Anterior cingulate cortex (tissue), 58 donors: Measurements from ENCODE around the gene TMEM9B.
"Not testable (repeated sequence)": the region's sequence is repeated elsewhere in the genome, so short reads cannot be mapped to it uniquely, and the experiment has no call there.

Experiments used
- DNase-seq, 58 donors: peaks; one replicate each; lab custom pipeline; 2025; lab: John Stamatoyannopoulos, UW

The TMEM9B gene

GRCh38 chr11:8964324-8965320 lies at the start of gene TMEM9B:
TSS of gene TMEM9B (minus strand) at chr11:8964442. CDS start at chr11:8964313, 129 bp downstream.
- peak; percentile 61 to 94 (median 87) for DNase-seq

- DNase-seq = no peak
These were observed 49.1 kb upstream of the TMEM9B start for GRCh38 chr11:9013373-9013772.

- DNase-seq = not testable (repeated sequence)
These were observed 45.3 kb upstream of the TMEM9B start for GRCh38 chr11:9009538-9009937.

- DNase-seq = no peak
These were observed 44.4 kb upstream of the TMEM9B start for GRCh38 chr11:9008661-9009060.

GRCh38 chr11:9008011-9008550 lies 43.8 kb upstream of the TMEM9B start:
- DNase-seq = no peak

GRCh38 chr11:9005087-9005486 lies 40.8 kb upstream of the TMEM9B start:
- no peak for DNase-seq

GRCh38 chr11:9004183-9004926 lies 40.1 kb upstream of the TMEM9B start:
- peak in 2 of 58 donors; percentile 24 to 27 for DNase-seq

- peak in 44 of 58 donors; percentile 9 to 77 (median 38) for DNase-seq
These were observed 39.4 kb upstream of the TMEM9B start, which contains the start of gene NRIP3 for GRCh38 chr11:9003573-9004182. TSS of gene NRIP3 (minus strand) at chr11:9004001. CDS start at chr11:9003935, 66 bp downstream.

GRCh38 chr11:9002920-9003572 lies 38.8 kb upstream of the TMEM9B start:
- peak in 1 of 58 donors; percentile 11 for DNase-seq

- no peak for DNase-seq
These were observed 37.5 kb upstream of the TMEM9B start for GRCh38 chr11:9001736-9002135.

GRCh38 chr11:8998017-8998416 lies 33.8 kb upstream of the TMEM9B start:
- no peak for DNase-seq

- no peak for DNase-seq
These were observed 33.2 kb upstream of the TMEM9B start for GRCh38 chr11:8997451-8997850.

- peak in 1 of 58 donors; percentile 4 for DNase-seq
These were observed 25.2 kb upstream of the TMEM9B start for GRCh38 chr11:8989453-8989852.

- no peak for DNase-seq
These were observed 24.3 kb upstream of the TMEM9B start for GRCh38 chr11:8988329-8989234.

- no peak for DNase-seq
These were observed 23.2 kb upstream of the TMEM9B start for GRCh38 chr11:8987446-8987845.

- DNase-seq = not testable (repeated sequence)
These were observed 22.5 kb upstream of the TMEM9B start for GRCh38 chr11:8986772-8987171.

GRCh38 chr11:8985462-8985861 lies 21.2 kb upstream of the TMEM9B start:
- DNase-seq = no peak

- DNase-seq = no peak
These were observed 19.3 kb upstream of the TMEM9B start for GRCh38 chr11:8983552-8983951.

GRCh38 chr11:8980485-8980884 lies 16.2 kb upstream of the TMEM9B start:
- no peak for DNase-seq
